Lower leg skin (tissue), 4 donors: ENCODE measurements around the gene BBS1. TPM values are rescaled to one million over a fixed set of nuclear protein-coding genes. Genes with fewer than 3 reads are reported as not detected.

Experiments
- DNase-seq, 2 donors: peaks; one replicate each; pipeline ENCODE4 v3.0.0-alpha.2; 2019; ENCODE audit warnings: low spot score in 2 of 2
- H3K4me3 ChIP-seq: fragments of 200-600 bp; sonication (generic); 2 replicates; pipeline ENCODE4 v1.5.1; 2017; ENCODE audit warnings: mild to moderate bottlenecking, low read depth; ENCODE audit not compliant: poor library complexity, severe bottlenecking
- CTCF ChIP-seq, 3 donors: fragments of 450-650 bp; IDR thresholded peaks; one replicate each; pipeline ENCODE4 v1.5.1; 2016; ENCODE audit warnings: antibody characterized with exemption in 3 of 3, mild to moderate bottlenecking in 3 of 3, moderate library complexity in 2 of 3
- POLR2A ChIP-seq, 2 donors: fragments of 450-650 bp; IDR thresholded peaks; one replicate each; pipeline ENCODE4 v1.6.1; 2016 to 2017; ENCODE audit warnings: antibody characterized with exemption in 2 of 2, mild to moderate bottlenecking in 1 of 2, moderate library complexity in 1 of 2
- WGBS, 2 donors: methylation state at CpG; one replicate each; pipeline ENCODE4 v1.1.5; 2018; 5-methylcytosine and 5-hydroxymethylcytosine counted together
- intact Hi-C: fragments of 100-400 bp; cut with DNase I; formaldehyde crosslinking; loops from one replicate; pipeline ENCODE4 v1.15.0; 2023; ENCODE audit warnings: low total_unique reads
- total RNA-seq, 4 donors: library from RNA; depleted of rRNA; stranded (reverse); fragments of >200 nt; gene quantifications; one replicate each; pipeline ENCODE4 v1.1.0, GENCODE V29; 2016

Gene BBS1
- total RNA-seq, 4 donors from 2014 or later, result 27.4 to 51.6 (median 37.1) TPM

DNA sequence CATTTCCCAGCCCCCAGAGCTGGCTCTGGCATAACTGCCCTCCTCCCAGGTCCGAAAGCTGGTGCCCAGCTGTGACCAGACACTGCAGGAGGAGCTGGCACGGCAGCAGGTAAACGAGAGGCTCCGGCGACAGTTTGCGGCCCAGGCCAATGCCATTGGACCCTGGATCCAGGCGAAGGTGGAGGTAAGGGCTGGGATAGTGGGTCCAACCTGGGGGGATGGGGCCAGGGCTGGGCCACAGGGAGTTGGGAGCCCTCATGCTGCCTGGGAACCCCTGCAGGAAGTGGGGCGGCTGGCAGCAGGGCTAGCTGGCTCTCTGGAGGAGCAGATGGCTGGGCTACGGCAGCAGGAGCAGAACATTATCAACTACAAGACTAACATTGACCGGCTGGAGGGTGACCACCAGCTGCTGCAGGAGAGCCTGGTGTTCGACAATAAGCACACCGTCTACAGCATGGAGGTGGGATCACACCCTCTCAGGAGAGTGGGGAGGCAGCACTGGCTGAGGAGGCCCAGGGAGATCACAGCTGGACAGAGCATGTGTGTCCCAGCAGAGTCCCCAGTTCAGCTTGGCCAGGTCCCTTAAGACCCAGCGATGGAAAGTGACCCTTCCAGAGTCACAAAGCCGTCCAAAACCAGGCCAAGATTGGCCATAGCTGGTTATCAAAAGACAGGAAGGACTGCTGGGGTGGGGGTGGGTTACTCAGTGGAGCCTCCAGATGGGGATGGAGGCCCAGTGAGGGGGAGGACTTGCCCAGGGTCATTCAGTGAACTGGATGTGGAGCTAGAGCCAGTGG is 50.9 kb downstream of the BBS1 start:
- TF ChIP-seq CTCF (IDR thresholded peaks at IDR 0.05) (no peak), POLR2A (IDR thresholded peaks at IDR 0.05) (no peak)
- H3K4me3 ChIP-seq, result no peak overlapping the region
- intact Hi-C loops, result no loop called here
- no peak for DNase-seq
- WGBS, 2 donors, result 77 to 80% methylated on average over 14 of the region's 14 CpGs

GRCh38 chr11:66561975-66562248 is 51.5 kb downstream of the BBS1 start:
- H3K4me3 ChIP-seq, result no peak overlapping the region
- WGBS, 2 donors, result 93 to 94% methylated on average over 9 of the region's 9 CpGs
- TF ChIP-seq CTCF (IDR thresholded peaks at IDR 0.05) (no peak), POLR2A (IDR thresholded peaks at IDR 0.05) (no peak)
- no peak for DNase-seq
- intact Hi-C loops, result no loop called here

- no peak for TF ChIP-seq CTCF (IDR thresholded peaks at IDR 0.05)
- TF ChIP-seq POLR2A (IDR thresholded peaks at IDR 0.05), result no peak
- no peak for DNase-seq
- no peak overlapping the region for H3K4me3 ChIP-seq
- intact Hi-C loops, result no loop called here
- WGBS, 2 donors, result 57 to 73% methylated on average over 2 of the region's 2 CpGs
Observed at GRCh38 chr11:66562275-66562674, 51.8 kb downstream of the BBS1 start.

GRCh38 chr11:66562907-66563583 is 52.6 kb downstream of the BBS1 start:
- DNase-seq, result no peak

GRCh38 chr11:66563832-66564231 is 53.4 kb downstream of the BBS1 start:
- WGBS, 2 donors, result 88 to 90% methylated on average over 4 to 9 of the region's 10 CpGs
- intact Hi-C loops, result no loop called here
- no peak overlapping the region for H3K4me3 ChIP-seq
- no peak for DNase-seq
- TF ChIP-seq POLR2A (IDR thresholded peaks at IDR 0.05), result no peak
- no peak for TF ChIP-seq CTCF (IDR thresholded peaks at IDR 0.05)

More at GRCh38 chr11:66562907-66563583, 52.6 kb downstream of the BBS1 start:
- 86 to 91% methylated on average over 19 to 20 of the region's 20 CpGs for WGBS, 2 donors
- H3K4me3 ChIP-seq, result no peak overlapping the region
- no peak for TF ChIP-seq CTCF (IDR thresholded peaks at IDR 0.05)
- no peak for TF ChIP-seq POLR2A (IDR thresholded peaks at IDR 0.05)
- intact Hi-C loops, result no loop called here
